ENCODE measurements around the gene ANKRD29. TPM values are rescaled to one million over a fixed set of nuclear protein-coding genes. Genes with fewer than 3 reads are reported as not detected.

The ANKRD29 gene
- total and polyA plus RNA-seq, 12 donors = 2.1 to 11.5 (median 6.0) TPM

DNA sequence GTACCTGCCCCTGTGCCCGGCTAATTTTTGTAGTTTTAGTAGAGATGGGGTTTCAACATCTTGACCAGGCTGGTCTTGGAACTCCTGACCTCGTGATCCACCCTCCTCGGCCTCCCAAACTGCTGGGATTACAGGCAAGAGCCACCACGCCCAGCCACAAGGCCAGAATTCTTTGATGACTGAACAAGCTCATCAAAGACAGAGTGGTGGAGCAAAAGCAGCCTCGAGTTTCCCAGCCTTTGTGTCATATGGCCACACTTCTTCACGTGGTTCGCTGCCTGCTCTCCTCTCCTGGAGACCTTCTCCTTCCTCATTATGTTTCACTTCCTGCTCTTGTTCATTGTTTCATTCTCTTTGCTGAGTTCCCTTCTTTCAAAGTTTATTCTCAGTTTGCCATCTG lies 66.5 kb downstream of the ANKRD29 start:
- ATAC-seq = no peak
- WGBS, 2 donors = 77 to 87% methylated on average over 7 of the region's 7 CpGs
- no peak for DNase-seq
- Histone ChIP-seq H3K27ac (no peak overlapping the region), H3K4me1 (peaks cover 0 to 20% (median 0%) of the 10 kb centered on the region in 9 donors), H3K4me3 (no peak overlapping the region), H3K27me3 (peaks cover 0 to 8% (median 0%) of the 10 kb centered on the region in 7 donors), H3K36me3 (no peaks in the 10 kb centered on the region), H3K9me3 (no peaks in the 10 kb centered on the region)
- intact Hi-C loops (cut with DNase I) = no loop called here
- TF ChIP-seq CTCF (IDR thresholded peaks at IDR 0.05) = no peak

GRCh38 chr18:23595591-23595990 lies 67.1 kb downstream of the ANKRD29 start:
- Histone ChIP-seq H3K27me3 (peaks cover 0 to 8% (median 0%) of the 10 kb centered on the region in 7 donors), H3K9me3 (no peaks in the 10 kb centered on the region), H3K27ac (no peak overlapping the region), H3K4me1 (peaks cover 0 to 20% (median 0%) of the 10 kb centered on the region in 9 donors), H3K4me3 (no peak overlapping the region), H3K36me3 (no peaks in the 10 kb centered on the region)
- no peak for DNase-seq
- intact Hi-C loops (cut with DNase I) = no loop called here
- TF ChIP-seq CTCF (IDR thresholded peaks at IDR 0.05) = no peak
- WGBS, 2 donors = 97 to 99% methylated on average over 7 of the region's 7 CpGs
- no peak for ATAC-seq

DNA sequence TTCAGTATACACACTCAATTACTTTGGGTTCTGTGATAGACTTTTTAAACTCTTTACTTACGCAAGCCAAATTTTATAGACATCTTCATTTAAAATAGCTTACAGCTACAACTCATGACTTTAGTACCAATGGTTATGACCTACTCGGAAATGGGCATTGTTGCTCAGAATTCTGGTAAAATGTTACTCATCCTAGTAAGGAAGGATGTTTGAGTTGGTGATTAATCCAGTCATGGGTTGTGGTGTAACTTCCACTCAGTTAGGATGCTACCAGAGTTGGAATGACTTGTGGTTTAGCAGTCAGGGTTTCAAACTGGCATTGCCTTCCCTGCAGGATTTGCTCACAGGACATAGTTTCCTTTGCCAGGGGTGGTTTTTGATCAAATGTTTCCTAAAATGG lies 69.0 kb downstream of the ANKRD29 start:
- H3K27ac ChIP-seq = peak overlapping the region in 1 of 10 donors; percentile 61
- no peak for TF ChIP-seq CTCF (IDR thresholded peaks at IDR 0.05)
- H3K36me3 ChIP-seq = no peaks in the 10 kb centered on the region

GRCh38 chr18:23592911-23593310 lies 69.8 kb downstream of the ANKRD29 start:
- DNase-seq (no peak), ATAC-seq (no peak)
- peak overlapping the region in 1 of 10 donors; percentile 61 for H3K27ac ChIP-seq
- H3K4me3 ChIP-seq = no peak overlapping the region
- no peak for TF ChIP-seq CTCF (IDR thresholded peaks at IDR 0.05)
- H3K36me3 ChIP-seq = no peaks in the 10 kb centered on the region
- peaks cover 0 to 12% (median 0%) of the 10 kb centered on the region in 7 donors for H3K27me3 ChIP-seq
- H3K4me1 ChIP-seq = peaks cover 0 to 20% (median 0%) of the 10 kb centered on the region in 9 donors
- WGBS, 2 donors = 97 to 100% methylated on average over 2 of the region's 2 CpGs
- intact Hi-C loops (cut with DNase I) = loop anchor here in 1 of 10 donors (5.0 kb wide), 1 partner anchor 429 kb away; no protein-coding TSS in a partner anchor
- H3K9me3 ChIP-seq = no peaks in the 10 kb centered on the region

More for the DNA sequence above, 69.0 kb downstream of the ANKRD29 start:
- intact Hi-C loops (cut with DNase I) = loop anchor here in 1 of 10 donors (5.0 kb wide), 1 partner anchor 429 kb away; no protein-coding TSS in a partner anchor
- H3K4me3 ChIP-seq = no peak overlapping the region
- WGBS, 2 donors = 93 to 95% methylated on average over 2 of the region's 2 CpGs
- DNase-seq (no peak), ATAC-seq (no peak)
- H3K4me1 ChIP-seq = peaks cover 0 to 20% (median 0%) of the 10 kb centered on the region in 9 donors
- no peaks in the 10 kb centered on the region for H3K9me3 ChIP-seq
- peaks cover 0 to 12% (median 0%) of the 10 kb centered on the region in 7 donors for H3K27me3 ChIP-seq

Measured in heart right ventricle (tissue), 16 donors.